Stomach smooth muscle (tissue), 2 donors: ENCODE measurements around the gene ROBO2.
A peak's percentile ranks its signal among the peaks of the same experiment; 100 is the strongest.

Experiments used
- H3K27ac ChIP-seq: one replicate; pipeline ENCODE4 v1.7.0; 2013; ENCODE audit warnings: mild to moderate bottlenecking, low read length, inconsistent platforms
- H3K27me3 ChIP-seq, 2 donors: one replicate each; pipeline ENCODE4 v1.7.0; 2013; ENCODE audit warnings: low read length in 2 of 2; ENCODE audit not compliant: insufficient read depth in 2 of 2, control insufficient read depth in 1 of 2
- H3K36me3 ChIP-seq, 2 donors: one replicate each; pipeline ENCODE4 v1.7.0; 2013; ENCODE audit warnings: low read length in 2 of 2; ENCODE audit not compliant: control insufficient read depth in 2 of 2, insufficient read depth in 2 of 2
- H3K4me1 ChIP-seq: one replicate; pipeline ENCODE4 v1.7.0; 2013; ENCODE audit warnings: low read length; ENCODE audit not compliant: control insufficient read depth, insufficient read depth
- H3K4me3 ChIP-seq, 2 donors: one replicate each; pipeline ENCODE4 v1.7.0; 2013; ENCODE audit warnings: low read length in 2 of 2
- H3K9ac ChIP-seq, 2 donors: one replicate each; pipeline ENCODE4 v1.7.0; 2013; ENCODE audit warnings: low read length in 2 of 2, mild to moderate bottlenecking in 1 of 2
- H3K9me3 ChIP-seq, 2 donors: one replicate each; pipeline ENCODE4 v1.7.0; 2013; ENCODE audit warnings: low read length in 2 of 2; ENCODE audit not compliant: control insufficient read depth in 2 of 2
- donor health status: healthy.
- donor health status: Pancreatic carcinoma.

ROBO2 gene

GRCh38 chr3:77464111-77464688, 424.3 kb downstream of the ROBO2 start:
- peaks cover 15% of the 10 kb centered on the region for H3K4me1 ChIP-seq
- no peaks in the 10 kb centered on the region for H3K9me3 ChIP-seq
- H3K36me3 ChIP-seq = no peaks in the 10 kb centered on the region
- no peak overlapping the region for H3K4me3 ChIP-seq
- H3K27ac ChIP-seq = no peak overlapping the region
- H3K27me3 ChIP-seq = no peaks in the 10 kb centered on the region
- no peak overlapping the region for H3K9ac ChIP-seq

GRCh38 chr3:77466562-77467115, 426.7 kb downstream of the ROBO2 start:
- Histone ChIP-seq H3K36me3 (no peaks in the 10 kb centered on the region), H3K4me3 (no peak overlapping the region), H3K27ac (no peak overlapping the region), H3K9me3 (no peaks in the 10 kb centered on the region), H3K27me3 (no peaks in the 10 kb centered on the region), H3K4me1 (peaks cover 15% of the 10 kb centered on the region), H3K9ac (no peak overlapping the region)

- Histone ChIP-seq H3K36me3 (no peaks in the 10 kb centered on the region), H3K4me1 (peaks cover 15% of the 10 kb centered on the region), H3K27me3 (no peaks in the 10 kb centered on the region), H3K9me3 (no peaks in the 10 kb centered on the region), H3K9ac (no peak overlapping the region), H3K4me3 (peak overlapping the region in 1 of 2 donors; percentile 3), H3K27ac (no peak overlapping the region)
Observed at GRCh38 chr3:77467702-77468625, 428.1 kb downstream of the ROBO2 start.

GRCh38 chr3:77468626-77469020, 428.7 kb downstream of the ROBO2 start:
- no peaks in the 10 kb centered on the region for H3K27me3 ChIP-seq
- no peaks in the 10 kb centered on the region for H3K9me3 ChIP-seq
- no peak overlapping the region for H3K9ac ChIP-seq
- peaks cover 15% of the 10 kb centered on the region for H3K4me1 ChIP-seq
- peak overlapping the region in 1 of 2 donors; percentile 3 for H3K4me3 ChIP-seq
- H3K36me3 ChIP-seq = no peaks in the 10 kb centered on the region
- H3K27ac ChIP-seq = no peak overlapping the region

- H3K9ac ChIP-seq = no peak overlapping the region
- H3K36me3 ChIP-seq = no peaks in the 10 kb centered on the region
- no peaks in the 10 kb centered on the region for H3K27me3 ChIP-seq
- H3K4me1 ChIP-seq = no peaks in the 10 kb centered on the region
- no peaks in the 10 kb centered on the region for H3K9me3 ChIP-seq
- H3K27ac ChIP-seq = no peak overlapping the region
- H3K4me3 ChIP-seq = no peak overlapping the region
Observed at GRCh38 chr3:77475507-77475906, 435.6 kb downstream of the ROBO2 start.

GRCh38 chr3:77479021-77479420, 439.1 kb downstream of the ROBO2 start:
- H3K4me1 ChIP-seq = no peaks in the 10 kb centered on the region
- no peaks in the 10 kb centered on the region for H3K9me3 ChIP-seq
- H3K36me3 ChIP-seq = no peaks in the 10 kb centered on the region
- H3K9ac ChIP-seq = no peak overlapping the region
- no peak overlapping the region for H3K4me3 ChIP-seq
- no peaks in the 10 kb centered on the region for H3K27me3 ChIP-seq
- no peak overlapping the region for H3K27ac ChIP-seq

- Histone ChIP-seq H3K4me1 (no peaks in the 10 kb centered on the region), H3K36me3 (no peaks in the 10 kb centered on the region), H3K27ac (no peak overlapping the region)
Observed at GRCh38 chr3:77489216-77489615, 449.3 kb downstream of the ROBO2 start.

GRCh38 chr3:77491961-77492360, 452.1 kb downstream of the ROBO2 start:
- H3K27ac ChIP-seq = no peak overlapping the region
- H3K4me1 ChIP-seq = no peaks in the 10 kb centered on the region
- H3K4me3 ChIP-seq = no peak overlapping the region
- no peaks in the 10 kb centered on the region for H3K36me3 ChIP-seq
- no peak overlapping the region for H3K9ac ChIP-seq
- no peaks in the 10 kb centered on the region for H3K27me3 ChIP-seq
- H3K9me3 ChIP-seq = no peaks in the 10 kb centered on the region

More at GRCh38 chr3:77489216-77489615, 449.3 kb downstream of the ROBO2 start:
- Histone ChIP-seq H3K9me3 (peaks cover 3% of the 10 kb centered on the region in 2 donors), H3K9ac (no peak overlapping the region), H3K27me3 (no peaks in the 10 kb centered on the region), H3K4me3 (no peak overlapping the region)

- Histone ChIP-seq H3K27ac (no peak overlapping the region), H3K9me3 (no peaks in the 10 kb centered on the region), H3K4me1 (no peaks in the 10 kb centered on the region), H3K4me3 (no peak overlapping the region), H3K9ac (no peak overlapping the region), H3K36me3 (no peaks in the 10 kb centered on the region), H3K27me3 (no peaks in the 10 kb centered on the region)
Observed at GRCh38 chr3:77500721-77501120, 460.8 kb downstream of the ROBO2 start.

- Histone ChIP-seq H3K27me3 (no peaks in the 10 kb centered on the region), H3K36me3 (no peaks in the 10 kb centered on the region), H3K4me1 (no peaks in the 10 kb centered on the region), H3K4me3 (no peak overlapping the region), H3K9ac (no peak overlapping the region), H3K9me3 (no peaks in the 10 kb centered on the region), H3K27ac (no peak overlapping the region)
Observed at GRCh38 chr3:77506384-77506783, 466.5 kb downstream of the ROBO2 start.

GRCh38 chr3:77513542-77513941, 473.6 kb downstream of the ROBO2 start:
- Histone ChIP-seq H3K4me1 (no peaks in the 10 kb centered on the region), H3K27ac (no peak overlapping the region), H3K36me3 (no peaks in the 10 kb centered on the region), H3K9ac (no peak overlapping the region), H3K27me3 (no peaks in the 10 kb centered on the region), H3K4me3 (no peak overlapping the region), H3K9me3 (no peaks in the 10 kb centered on the region)
